Keratinocyte (primary cell): ENCODE results near the gene BBLN.

Experiments used
- EZH2 ChIP-seq: IDR thresholded peaks from one replicate; pipeline ENCODE4 v1.6.1; 2012; ENCODE audit warnings: inconsistent platforms, mild to moderate bottlenecking, low read length, moderate library complexity
- TF ChIP-seq, protein P1 (sequence below), 3 experiments: IDR thresholded peaks in 1 of 3; conservative IDR thresholded peaks in 1 of 3; optimal IDR thresholded peaks in 1 of 3; 2 replicates in 2 of 3; 3 replicates in 1 of 3; pipeline versions ENCODE3 to v1.5.1; 2011; ENCODE audit warnings: low read length in 3 of 3, mild to moderate bottlenecking in 3 of 3, moderate library complexity in 2 of 3, control low read depth in 1 of 3, inconsistent platforms in 1 of 3; ENCODE audit not compliant: insufficient read depth in 2 of 3; ENCODE audit errors: extremely low read depth in 1 of 3

DNA sequence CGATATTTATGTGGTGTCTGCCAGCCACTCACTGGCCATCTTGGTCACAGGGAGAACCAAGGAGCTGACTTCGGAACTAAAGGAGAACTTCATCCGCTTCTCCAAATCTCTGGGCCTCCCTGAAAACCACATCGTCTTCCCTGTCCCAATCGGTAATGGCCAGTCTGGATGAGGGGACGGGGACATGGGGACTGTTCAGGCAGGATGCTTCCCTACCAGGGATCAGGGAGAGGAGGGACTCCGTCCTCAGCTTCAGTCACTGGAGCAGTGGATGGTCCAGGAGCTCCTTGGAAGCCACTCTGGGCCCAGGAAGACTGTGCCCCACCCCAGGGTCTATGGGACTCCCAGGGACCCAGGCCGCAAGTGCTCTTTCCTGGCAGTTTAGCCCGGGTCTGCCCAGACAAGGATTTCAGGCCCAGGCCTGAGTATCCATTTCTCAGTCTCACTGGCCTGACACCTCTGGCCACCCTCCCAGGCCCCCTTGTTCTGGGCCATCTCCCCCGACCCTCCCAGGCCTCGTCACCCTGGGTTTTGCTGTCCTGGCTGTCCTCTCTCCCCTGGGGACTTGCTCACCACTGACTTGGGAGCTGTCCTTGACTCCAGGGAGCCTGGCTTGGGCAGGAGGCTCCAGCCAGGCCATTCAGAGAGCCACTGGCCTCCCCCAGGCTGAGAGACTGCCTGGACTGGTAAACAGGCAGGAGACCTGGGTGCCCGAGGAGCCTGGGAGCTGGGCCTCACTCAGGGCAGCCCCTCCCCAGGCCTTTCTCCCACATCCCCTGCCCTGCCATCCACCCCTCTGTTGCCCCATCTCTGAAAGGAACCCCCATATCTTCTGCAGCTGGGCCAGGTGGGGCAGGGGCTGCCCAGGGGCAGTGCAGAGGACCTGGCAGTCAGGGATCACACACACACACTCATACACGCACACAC lies 7.7 kb upstream of the BBLN start:
- TF ChIP-seq, protein P1, sequence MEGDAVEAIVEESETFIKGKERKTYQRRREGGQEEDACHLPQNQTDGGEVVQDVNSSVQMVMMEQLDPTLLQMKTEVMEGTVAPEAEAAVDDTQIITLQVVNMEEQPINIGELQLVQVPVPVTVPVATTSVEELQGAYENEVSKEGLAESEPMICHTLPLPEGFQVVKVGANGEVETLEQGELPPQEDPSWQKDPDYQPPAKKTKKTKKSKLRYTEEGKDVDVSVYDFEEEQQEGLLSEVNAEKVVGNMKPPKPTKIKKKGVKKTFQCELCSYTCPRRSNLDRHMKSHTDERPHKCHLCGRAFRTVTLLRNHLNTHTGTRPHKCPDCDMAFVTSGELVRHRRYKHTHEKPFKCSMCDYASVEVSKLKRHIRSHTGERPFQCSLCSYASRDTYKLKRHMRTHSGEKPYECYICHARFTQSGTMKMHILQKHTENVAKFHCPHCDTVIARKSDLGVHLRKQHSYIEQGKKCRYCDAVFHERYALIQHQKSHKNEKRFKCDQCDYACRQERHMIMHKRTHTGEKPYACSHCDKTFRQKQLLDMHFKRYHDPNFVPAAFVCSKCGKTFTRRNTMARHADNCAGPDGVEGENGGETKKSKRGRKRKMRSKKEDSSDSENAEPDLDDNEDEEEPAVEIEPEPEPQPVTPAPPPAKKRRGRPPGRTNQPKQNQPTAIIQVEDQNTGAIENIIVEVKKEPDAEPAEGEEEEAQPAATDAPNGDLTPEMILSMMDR (optimal IDR thresholded peaks at IDR 0.05 in 1 of 3, IDR thresholded peaks at IDR 0.05 in 1 of 3, conservative IDR thresholded peaks at IDR 0.05 in 1 of 3; ENCODE audit: extremely low read depth in 1 of 3, insufficient read depth in 2 of 3, low read length in 3 of 3): no peak
- TF ChIP-seq EZH2: no peak
